Right forelimb (tissue), 1 donor: ENCODE results near the gene PI4K2A.
"Not testable (repeated sequence)": the region's sequence is repeated elsewhere in the genome, so short reads cannot be mapped to it uniquely, and the experiment has no call there.

Source experiments
- DNase-seq: peaks from one replicate; pipeline ENCODE4 v3.0.0-alpha.2; 2018

The PI4K2A gene

GRCh38 chr10:97676770-97677581 is 36.5 kb downstream of the PI4K2A start:
- no peak for DNase-seq

- DNase-seq = no peak
These were observed 39.1 kb downstream of the PI4K2A start for GRCh38 chr10:97679594-97679993.

GRCh38 chr10:97682042-97682441 is 41.6 kb downstream of the PI4K2A start:
- DNase-seq = no peak

GRCh38 chr10:97683556-97684367 is 43.3 kb downstream of the PI4K2A start:
- DNase-seq = no peak

DNA sequence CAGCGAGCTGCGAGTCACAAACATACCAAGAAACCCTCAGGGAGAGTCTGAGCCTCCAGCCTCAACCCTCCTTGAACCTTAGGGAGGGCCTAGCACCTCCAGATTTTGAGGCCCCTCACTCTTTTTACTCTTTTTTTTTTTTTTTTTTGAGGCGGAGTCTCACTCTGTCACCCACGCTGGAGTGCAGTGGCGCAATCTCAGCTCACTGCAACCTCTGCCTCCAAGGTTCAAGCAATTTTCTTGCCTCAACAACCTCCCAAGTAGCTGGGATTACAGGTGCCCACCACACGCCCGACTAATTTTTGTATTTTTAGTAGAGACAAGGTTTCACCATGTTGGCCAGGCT is 43.9 kb downstream of the PI4K2A start:
- DNase-seq = not testable (repeated sequence)

GRCh38 chr10:97684866-97685394 is 44.5 kb downstream of the PI4K2A start:
- no peak for DNase-seq

DNA sequence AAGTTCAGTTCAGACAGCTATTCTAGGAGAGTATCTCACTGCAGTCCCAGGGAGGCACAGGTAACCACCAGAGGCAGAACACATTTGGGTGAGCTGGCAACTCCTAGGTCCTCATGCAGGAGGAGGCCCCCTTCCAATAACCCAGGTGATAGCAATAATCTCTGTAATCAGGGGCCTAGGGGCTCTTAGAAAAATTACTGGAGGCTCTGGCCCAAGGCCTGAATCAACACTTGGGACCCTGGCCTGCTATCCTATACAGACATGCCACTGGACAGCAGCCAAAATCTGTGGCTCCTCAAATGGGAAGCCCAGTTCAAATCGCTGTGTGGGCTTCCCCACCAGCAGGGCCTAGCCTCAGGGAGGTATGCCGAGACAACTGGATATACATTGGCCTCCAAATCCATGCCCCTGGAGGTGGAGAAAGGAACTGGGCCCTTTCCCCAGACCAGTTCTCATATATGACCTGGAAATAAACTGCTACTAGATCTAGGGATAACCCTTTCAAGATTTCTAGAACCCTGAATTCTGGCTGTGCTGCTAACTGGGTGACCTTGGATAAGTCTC is 45.0 kb downstream of the PI4K2A start:
- DNase-seq = no peak

GRCh38 chr10:97686301-97686961 is 46.0 kb downstream of the PI4K2A start:
- no peak for DNase-seq

DNA sequence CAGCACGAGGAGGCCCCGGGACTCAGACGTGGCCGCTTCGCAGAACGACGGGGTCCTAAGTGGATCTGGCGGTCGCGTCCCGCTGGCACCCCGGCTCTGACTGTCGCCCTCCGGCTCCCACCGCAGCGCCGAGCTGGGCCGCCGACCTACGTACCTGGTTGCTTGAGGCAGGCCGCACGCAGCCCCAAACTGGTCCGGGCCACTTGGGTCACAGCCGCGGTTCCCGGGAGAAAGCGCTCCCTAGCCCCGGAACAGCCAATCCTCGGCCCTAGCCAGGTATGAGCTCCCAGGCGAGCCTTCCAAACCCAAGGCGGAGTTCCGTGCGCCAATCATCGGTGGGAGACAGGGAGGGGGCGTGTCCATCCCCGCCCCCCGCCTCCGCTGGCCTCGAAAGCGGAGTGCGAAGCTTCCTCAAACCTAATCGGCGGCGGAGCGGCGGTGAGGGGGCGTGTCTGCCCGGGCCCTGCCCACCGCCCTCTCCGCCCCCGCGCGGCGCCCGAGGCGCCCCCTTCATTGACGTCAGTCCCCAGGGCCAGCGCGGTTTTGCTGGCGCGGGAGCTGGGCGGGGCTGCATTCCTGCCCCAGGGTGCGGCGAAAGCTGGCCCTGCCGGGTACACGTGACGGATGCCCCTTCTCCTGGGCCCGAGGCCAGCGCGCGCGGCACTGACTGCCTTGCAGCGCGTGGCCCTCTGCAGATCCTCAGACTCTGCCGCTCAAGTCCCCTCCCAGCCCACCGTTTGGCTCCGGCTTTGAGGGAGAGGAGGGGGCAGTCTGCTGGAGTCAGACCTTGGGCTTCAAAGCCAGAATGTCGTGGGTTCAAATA is 46.7 kb downstream of the PI4K2A start, which contains the start of gene AVPI1:
TSS of gene AVPI1 (minus strand) at position 280 of the 823 bp plus-strand sequence. CDS start 7,336 bp downstream, outside the sequence.
- peak; percentile 97 for DNase-seq

DNA sequence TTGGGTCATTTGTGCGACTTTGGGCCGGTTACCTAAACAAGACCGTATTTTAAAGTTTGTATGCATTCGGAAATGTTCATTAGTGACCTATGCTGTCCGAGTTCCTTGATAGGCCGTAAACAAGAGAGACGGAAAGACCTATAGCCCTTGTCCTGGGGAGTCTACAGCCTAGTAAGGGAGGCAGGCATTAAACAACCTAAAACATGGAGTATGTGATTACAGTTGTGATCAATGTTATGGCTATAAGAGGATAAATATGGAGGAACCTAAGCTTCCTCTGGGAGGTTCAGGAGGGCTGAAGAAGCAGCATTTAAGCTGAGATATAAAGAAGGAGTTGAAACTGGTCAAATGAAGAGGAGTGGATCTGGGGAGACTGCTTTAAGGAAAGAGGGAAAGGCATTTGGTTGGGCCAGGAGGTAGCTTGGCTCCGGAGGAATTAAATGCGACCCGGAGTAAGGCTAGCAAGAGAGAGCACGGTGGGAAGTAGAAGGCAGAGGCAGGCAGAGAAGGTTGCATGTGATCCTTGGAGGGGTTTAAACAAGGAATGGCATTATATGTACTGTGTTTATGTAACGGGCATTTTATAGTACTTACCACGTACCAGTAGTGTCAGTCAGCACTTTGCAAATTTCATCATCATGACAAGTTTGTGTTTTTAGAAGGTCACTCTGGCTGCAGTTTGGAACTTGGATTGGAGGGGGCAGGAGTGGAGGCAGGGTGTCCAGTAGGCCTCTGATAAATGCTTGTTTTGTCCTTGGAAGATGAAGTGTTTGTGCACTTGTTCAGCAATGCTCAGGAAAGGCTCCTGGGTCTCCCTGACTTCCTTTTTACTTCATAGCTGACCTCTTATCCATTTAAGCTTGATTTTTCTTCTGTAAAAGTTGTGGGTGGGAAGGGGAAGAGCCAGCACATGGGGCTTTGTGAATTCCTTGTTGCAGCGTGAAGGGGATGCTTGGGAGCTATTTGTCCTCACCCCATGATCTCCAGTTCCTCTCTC is 47.6 kb downstream of the PI4K2A start:
- DNase-seq = no peak

DNA sequence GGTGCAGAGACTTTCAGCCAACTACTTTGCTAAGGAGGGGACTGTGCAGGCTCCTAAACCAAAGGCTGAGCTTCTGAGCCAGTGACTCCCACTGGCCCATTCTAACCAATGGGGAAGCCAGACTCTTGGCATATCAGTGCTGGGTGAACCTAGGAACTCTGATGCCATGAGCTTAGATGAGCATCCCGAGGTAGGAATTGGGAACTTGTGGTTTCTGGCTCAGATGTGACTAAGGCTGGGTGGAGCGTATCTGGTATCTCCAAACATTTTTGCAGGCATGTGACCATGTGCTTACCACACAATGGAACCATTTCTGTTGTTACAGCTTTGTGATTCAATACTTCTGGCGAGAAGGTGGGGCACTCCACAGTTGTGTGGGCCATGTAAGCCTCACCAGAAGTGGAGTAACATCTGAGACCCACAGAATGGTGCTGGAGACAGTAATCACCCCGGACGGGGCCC is 49.1 kb downstream of the PI4K2A start:
- DNase-seq = no peak

DNA sequence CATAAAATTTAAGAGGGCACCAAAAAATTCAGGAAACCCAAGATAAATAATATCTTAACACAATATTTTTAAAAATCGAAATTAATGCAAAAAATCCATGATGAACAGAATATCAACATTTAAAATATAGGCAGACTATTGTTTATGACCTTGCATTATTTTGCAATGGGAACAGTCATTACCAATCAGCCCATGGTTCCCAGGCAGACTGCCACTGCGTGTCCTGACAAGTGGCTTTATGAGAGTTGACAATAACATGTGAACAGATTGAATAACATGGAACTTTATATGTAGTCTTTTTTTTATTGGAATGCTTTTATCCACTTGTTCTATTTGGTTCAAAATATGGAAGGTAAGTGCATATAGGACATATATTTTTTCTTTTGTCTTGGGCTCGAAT is 49.7 kb downstream of the PI4K2A start:
- DNase-seq = no peak

DNA sequence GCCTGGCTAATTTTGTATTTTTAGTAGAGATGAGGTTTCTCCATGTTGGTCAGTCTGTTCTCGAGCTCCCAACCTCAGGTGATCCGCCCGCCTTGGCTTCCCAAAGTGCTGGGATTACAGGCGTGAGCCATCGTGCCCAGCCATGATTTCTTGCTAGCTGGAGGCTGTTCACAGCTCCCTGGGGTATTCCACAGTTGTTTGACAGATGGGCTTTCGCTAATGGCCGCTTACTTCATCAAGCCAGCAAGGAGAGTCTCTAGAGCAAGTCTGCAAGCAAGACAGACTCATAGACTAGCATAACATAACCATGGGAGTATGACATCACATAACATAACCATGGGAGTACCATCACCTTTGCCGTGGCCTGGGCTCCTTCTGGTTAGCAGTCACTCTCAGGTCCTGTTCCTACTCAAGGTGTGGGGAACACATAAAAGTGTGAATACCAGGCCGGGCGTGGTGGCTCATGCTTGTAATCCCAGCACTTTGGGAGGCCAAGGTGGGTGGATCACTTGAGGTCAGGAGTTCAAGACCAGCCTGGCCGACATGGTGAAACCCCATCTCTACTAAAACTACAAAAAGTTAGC is 57.7 kb downstream of the PI4K2A start:
- not testable (repeated sequence) for DNase-seq

DNA sequence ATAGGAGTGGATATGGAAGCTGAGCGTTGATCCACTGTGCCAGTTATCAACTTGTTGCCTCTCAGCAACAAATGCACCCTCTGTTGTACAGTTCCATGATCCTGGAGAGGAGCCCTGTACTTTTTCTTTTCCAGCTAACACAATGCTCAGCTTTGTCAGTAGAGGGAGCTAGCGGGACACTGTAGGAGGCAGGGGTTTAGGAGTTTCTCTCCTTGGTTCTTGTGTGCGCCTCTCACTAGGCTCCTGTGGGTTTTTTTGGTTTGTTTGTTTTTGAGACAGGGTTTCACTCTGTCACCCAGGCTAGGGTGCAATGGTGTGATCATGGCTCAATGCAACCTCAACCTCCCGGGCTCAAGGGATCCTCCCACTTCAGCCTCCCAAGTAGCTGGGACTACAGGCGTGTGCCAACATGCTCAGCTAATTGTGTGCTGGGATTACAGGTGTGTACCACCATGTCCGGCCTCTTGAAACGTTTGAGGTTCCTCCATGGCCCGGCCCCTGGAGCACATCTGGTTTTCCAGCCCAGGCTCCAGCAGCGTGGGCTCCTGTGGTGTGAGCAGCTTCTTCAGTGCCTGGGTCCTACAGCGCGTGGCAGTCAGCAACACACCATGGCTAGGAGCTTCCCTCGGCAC is 61.1 kb downstream of the PI4K2A start:
- DNase-seq = no peak

GRCh38 chr10:97703398-97704067 is 63.1 kb downstream of the PI4K2A start:
- no peak for DNase-seq

- no peak for DNase-seq
These were observed 63.9 kb downstream of the PI4K2A start for GRCh38 chr10:97704341-97704740.

GRCh38 chr10:97705006-97705670 is 64.7 kb downstream of the PI4K2A start:
- no peak for DNase-seq

DNA sequence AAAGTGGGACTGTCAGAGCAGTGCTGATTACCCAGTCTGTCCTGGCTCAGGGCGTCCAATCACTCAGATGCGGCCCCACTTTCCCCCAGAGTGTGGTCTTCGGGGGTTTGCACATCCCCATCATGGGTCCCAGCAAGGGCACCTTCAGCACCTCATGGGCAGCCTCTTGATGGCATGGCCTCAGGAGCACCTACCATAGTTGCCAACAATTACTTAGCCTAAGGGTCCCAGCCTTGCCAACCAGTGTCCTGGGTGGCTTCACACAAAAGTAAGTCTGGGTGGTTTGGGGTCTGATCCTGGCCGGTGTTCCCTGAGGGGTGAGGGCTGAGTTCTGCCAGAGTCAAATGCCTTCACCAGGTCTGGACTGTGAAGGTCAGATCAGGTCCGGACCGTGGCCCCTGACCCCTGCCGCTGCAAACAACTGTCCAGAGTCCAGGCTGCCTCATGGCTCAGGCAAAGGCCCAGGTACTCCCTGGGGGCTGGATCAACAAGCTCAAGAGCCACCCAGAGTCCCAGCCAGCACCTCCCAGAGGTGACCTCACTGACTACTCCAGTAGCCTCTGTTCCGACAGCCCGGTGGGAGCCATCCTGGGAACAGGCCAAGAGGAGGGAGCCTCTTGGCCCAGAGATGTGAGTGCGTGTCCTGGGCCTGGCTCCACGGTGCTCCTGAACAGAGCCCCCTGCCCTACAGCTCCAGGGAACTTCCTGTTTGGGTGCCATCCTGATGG is 66.8 kb downstream of the PI4K2A start:
- no peak for DNase-seq
